Testis (tissue), 3 donors: Measurements from ENCODE around the gene INF2. TPM values are rescaled to one million over a fixed set of nuclear protein-coding genes. Genes with fewer than 3 reads are reported as not detected.

Source experiments
- DNase-seq: peaks from one replicate; pipeline ENCODE4 v3.0.0-alpha.2; 2019
- H3K27ac ChIP-seq, 2 donors: fragments of 200-600 bp; sonication (generic); one replicate each; pipeline ENCODE4 v1.5.1; 2019
- H3K27me3 ChIP-seq: fragments of 200-600 bp; sonication (generic); one replicate; pipeline ENCODE4 v1.5.1; 2019
- H3K36me3 ChIP-seq: fragments of 200-600 bp; sonication (generic); one replicate; pipeline ENCODE4 v1.5.1; 2017; ENCODE audit warnings: low read depth; ENCODE audit errors: missing control alignments
- H3K4me1 ChIP-seq: fragments of 200-600 bp; sonication (generic); one replicate; pipeline ENCODE4 v1.5.1; 2019
- H3K4me3 ChIP-seq, 2 donors: fragments of 200-600 bp; sonication (generic); one replicate each; pipeline ENCODE4 v1.5.1; 2017 to 2019
- H3K9me3 ChIP-seq: fragments of 200-600 bp; sonication (generic); one replicate; pipeline ENCODE4 v1.5.1; 2017
- POLR2A ChIP-seq: fragments of 450-650 bp; IDR thresholded peaks from one replicate; pipeline ENCODE4 v1.6.1; 2017; ENCODE audit warnings: antibody characterized with exemption, mild to moderate bottlenecking, moderate library complexity
- WGBS, 2 donors: methylation state at CpG; one replicate each; pipeline ENCODE4 v1.1.5; 2018; 5-methylcytosine and 5-hydroxymethylcytosine counted together
- intact Hi-C: fragments of 100-400 bp; cut with DNase I; formaldehyde crosslinking; loops from one replicate; pipeline ENCODE4 v1.15.1; 2023; ENCODE audit warnings: low total_unique reads
- polyA plus RNA-seq: library from polyadenylated mRNA; stranded (reverse); fragments of 350-450 nt; fragmentation: Illumina TruSeq; extraction: RNeasy Lipid Tissue Mini Kit (QIAGEN cat#74804); gene quantifications from one replicate; pipeline ENCODE4 v1.2.3, GENCODE V29; 2014; ENCODE audit warnings: low read depth, low replicate concordance; ENCODE audit not compliant: insufficient read depth
- total RNA-seq, 2 donors: library from RNA; depleted of rRNA; stranded (reverse); fragments of >200 nt; gene quantifications; one replicate each; pipeline ENCODE4 v1.2.3, GENCODE V29; 2016
- TF ChIP-seq, protein P1 (sequence below), 3 experiments: fragments of 450-650 bp in 2 of 3; fragments of 200-600 bp in 1 of 3; sonication (generic) in 1 of 3; IDR thresholded peaks; one replicate each; pipeline ENCODE4 v1.5.1; 2016 to 2019; ENCODE audit warnings: antibody characterized with exemption in 3 of 3, mild to moderate bottlenecking in 2 of 3, moderate library complexity in 1 of 3

INF2 gene
- total and polyA plus RNA-seq, 3 donors from 2014 or later: 50.5 to 328 (median 244) TPM

DNA sequence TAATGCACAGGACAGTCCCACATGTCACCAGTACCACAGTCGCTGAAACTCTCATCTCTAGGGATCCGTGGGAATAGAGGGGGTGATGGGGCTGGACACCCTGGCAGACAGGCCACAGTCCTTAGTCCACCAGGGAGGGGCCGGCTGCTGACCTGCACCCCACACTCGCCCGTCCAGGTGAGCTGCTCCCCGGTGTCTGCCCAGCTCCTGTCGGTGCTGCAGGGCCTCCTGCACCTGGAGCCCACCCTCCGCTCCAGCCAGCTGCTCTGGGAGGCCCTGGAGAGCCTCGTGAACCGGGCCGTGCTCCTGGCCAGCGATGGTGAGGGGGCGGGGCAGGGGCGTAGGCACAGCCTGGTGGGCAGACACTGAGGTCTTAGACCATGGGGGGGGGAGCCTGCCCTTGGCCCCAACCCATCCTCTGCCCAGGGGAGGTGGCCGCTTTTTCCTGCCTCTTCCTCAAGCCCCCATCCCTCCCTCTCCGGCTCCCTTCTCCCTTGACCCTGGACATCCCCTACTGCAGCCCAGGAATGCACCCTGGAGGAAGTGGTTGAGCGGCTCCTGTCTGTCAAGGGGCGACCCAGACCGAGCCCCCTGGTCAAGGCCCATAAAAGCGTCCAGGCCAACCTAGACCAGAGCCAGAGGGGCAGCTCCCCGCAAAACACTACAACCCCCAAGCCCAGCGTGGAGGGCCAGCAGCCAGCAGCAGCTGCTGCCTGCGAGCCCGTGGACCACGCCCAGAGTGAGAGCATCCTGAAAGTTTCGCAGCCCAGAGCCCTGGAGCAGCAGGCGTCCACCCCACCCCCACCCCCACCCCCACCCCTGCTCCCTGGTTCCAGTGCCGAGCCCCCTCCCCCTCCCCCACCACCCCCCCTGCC, 17.6 kb downstream of the INF2 start:
- H3K27me3 ChIP-seq: no peaks in the 10 kb centered on the region
- no peak for DNase-seq
- intact Hi-C loops: loop anchor here (5.0 kb wide), 1 partner anchor 55 kb away; no protein-coding TSS in a partner anchor
- no peaks in the 10 kb centered on the region for H3K36me3 ChIP-seq
- H3K4me3 ChIP-seq: no peak overlapping the region
- TF ChIP-seq POLR2A: no peak
- WGBS, 2 donors: 78 to 82% methylated on average over 17 to 27 of the region's 28 CpGs
- no peaks in the 10 kb centered on the region for H3K4me1 ChIP-seq
- H3K9me3 ChIP-seq: no peaks in the 10 kb centered on the region
- H3K27ac ChIP-seq: no peak overlapping the region

GRCh38 chr14:104707608-104708595, 18.5 kb downstream of the INF2 start:
- Histone ChIP-seq H3K4me3 (no peak overlapping the region), H3K4me1 (no peaks in the 10 kb centered on the region), H3K9me3 (no peaks in the 10 kb centered on the region), H3K36me3 (no peaks in the 10 kb centered on the region), H3K27ac (no peak overlapping the region), H3K27me3 (no peaks in the 10 kb centered on the region)
- TF ChIP-seq POLR2A: no peak
- TF ChIP-seq, protein P1, sequence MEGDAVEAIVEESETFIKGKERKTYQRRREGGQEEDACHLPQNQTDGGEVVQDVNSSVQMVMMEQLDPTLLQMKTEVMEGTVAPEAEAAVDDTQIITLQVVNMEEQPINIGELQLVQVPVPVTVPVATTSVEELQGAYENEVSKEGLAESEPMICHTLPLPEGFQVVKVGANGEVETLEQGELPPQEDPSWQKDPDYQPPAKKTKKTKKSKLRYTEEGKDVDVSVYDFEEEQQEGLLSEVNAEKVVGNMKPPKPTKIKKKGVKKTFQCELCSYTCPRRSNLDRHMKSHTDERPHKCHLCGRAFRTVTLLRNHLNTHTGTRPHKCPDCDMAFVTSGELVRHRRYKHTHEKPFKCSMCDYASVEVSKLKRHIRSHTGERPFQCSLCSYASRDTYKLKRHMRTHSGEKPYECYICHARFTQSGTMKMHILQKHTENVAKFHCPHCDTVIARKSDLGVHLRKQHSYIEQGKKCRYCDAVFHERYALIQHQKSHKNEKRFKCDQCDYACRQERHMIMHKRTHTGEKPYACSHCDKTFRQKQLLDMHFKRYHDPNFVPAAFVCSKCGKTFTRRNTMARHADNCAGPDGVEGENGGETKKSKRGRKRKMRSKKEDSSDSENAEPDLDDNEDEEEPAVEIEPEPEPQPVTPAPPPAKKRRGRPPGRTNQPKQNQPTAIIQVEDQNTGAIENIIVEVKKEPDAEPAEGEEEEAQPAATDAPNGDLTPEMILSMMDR (IDR thresholded peaks at IDR 0.05): no peak
- no peak for DNase-seq
- 64 to 67% methylated on average over 3 to 28 of the region's 34 CpGs for WGBS, 2 donors
- intact Hi-C loops: loop anchor here (5.0 kb wide), 1 partner anchor 56 kb away; no protein-coding TSS in a partner anchor

GRCh38 chr14:104708606-104709268, 19.3 kb downstream of the INF2 start:
- DNase-seq: peak; percentile 77
- Histone ChIP-seq H3K4me3 (no peak overlapping the region), H3K9me3 (no peaks in the 10 kb centered on the region), H3K4me1 (no peaks in the 10 kb centered on the region), H3K27ac (no peak overlapping the region), H3K36me3 (no peaks in the 10 kb centered on the region), H3K27me3 (no peaks in the 10 kb centered on the region)
- 58 to 71% methylated on average over 6 to 12 of the region's 20 CpGs for WGBS, 2 donors
- intact Hi-C loops: loop anchor here (5.0 kb wide), 1 partner anchor 56 kb away; no protein-coding TSS in a partner anchor
- no peak for TF ChIP-seq POLR2A
- TF ChIP-seq, protein P1 (IDR thresholded peaks at IDR 0.05): peak; percentile 91 to 97 (median 97)

- Histone ChIP-seq H3K36me3 (no peaks in the 10 kb centered on the region), H3K27me3 (no peaks in the 10 kb centered on the region), H3K4me3 (no peak overlapping the region), H3K9me3 (no peaks in the 10 kb centered on the region), H3K27ac (no peak overlapping the region), H3K4me1 (no peaks in the 10 kb centered on the region)
- 77% methylated on average over 18 of the region's 18 CpGs; no CpG with 5 or more reads in 1 of the 2 donors for WGBS, 2 donors
- intact Hi-C loops: loop anchor here (5.0 kb wide), 1 partner anchor 57 kb away; no protein-coding TSS in a partner anchor
- no peak for DNase-seq
- TF ChIP-seq, protein P1 (IDR thresholded peaks at IDR 0.05): no peak
- TF ChIP-seq POLR2A: no peak
Measured at GRCh38 chr14:104709387-104710039, 20.1 kb downstream of the INF2 start.
